ENCODE results near the gene ZNF594. TPM values are rescaled to one million over a fixed set of nuclear protein-coding genes. Genes with fewer than 3 reads are reported as not detected.

Gene ZNF594
- total RNA-seq, 4 donors from 2014 or later, result 2.5 to 10.1 (median 4.5) TPM

GRCh38 chr17:5198472-5198871, 6.8 kb upstream of the ZNF594 start:
- H3K4me3 ChIP-seq, result no peak overlapping the region
- H3K4me1 ChIP-seq, result no peaks in the 10 kb centered on the region
- 89% methylated on average over 7 of the region's 7 CpGs for WGBS
- no peaks in the 10 kb centered on the region for H3K36me3 ChIP-seq
- H3K27ac ChIP-seq, result no peak overlapping the region
- no peaks in the 10 kb centered on the region for H3K27me3 ChIP-seq
- DNase-seq (ENCODE audit: low spot score in 2 of 2), result no peak
- TF ChIP-seq CTCF (IDR thresholded peaks at IDR 0.05), result no peak
- no peak for TF ChIP-seq POLR2AphosphoS5 (IDR thresholded peaks at IDR 0.05)
- TF ChIP-seq EP300 (IDR thresholded peaks at IDR 0.05), result no peak
- no peak for TF ChIP-seq POLR2A (IDR thresholded peaks at IDR 0.05)
- no peaks in the 10 kb centered on the region for H3K9me3 ChIP-seq

GRCh38 chr17:5194346-5194745, 2.7 kb upstream of the ZNF594 start:
- Histone ChIP-seq H3K9me3 (peaks cover under 1% of the 10 kb centered on the region), H3K4me1 (peaks cover 18% of the 10 kb centered on the region), H3K27me3 (no peaks in the 10 kb centered on the region), H3K27ac (no peak overlapping the region), H3K36me3 (peaks cover 1% of the 10 kb centered on the region), H3K4me3 (no peak overlapping the region)
- DNase-seq (ENCODE audit: low spot score in 2 of 2), result no peak
- WGBS, result 77% methylated on average over 2 of the region's 2 CpGs
- TF ChIP-seq POLR2AphosphoS5 (IDR thresholded peaks at IDR 0.05), result no peak
- TF ChIP-seq CTCF (IDR thresholded peaks at IDR 0.05), result no peak
- TF ChIP-seq POLR2A (IDR thresholded peaks at IDR 0.05), result no peak
- TF ChIP-seq EP300 (IDR thresholded peaks at IDR 0.05), result no peak

- no peak overlapping the region for H3K27ac ChIP-seq
- no peaks in the 10 kb centered on the region for H3K4me1 ChIP-seq
- no peak overlapping the region for H3K4me3 ChIP-seq
- DNase-seq (ENCODE audit: low spot score in 2 of 2), result no peak
- 91% methylated on average over 2 of the region's 2 CpGs for WGBS
- no peaks in the 10 kb centered on the region for H3K27me3 ChIP-seq
- H3K9me3 ChIP-seq, result peaks cover 78% of the 10 kb centered on the region
- no peak for TF ChIP-seq EP300 (IDR thresholded peaks at IDR 0.05)
- no peak for TF ChIP-seq CTCF (IDR thresholded peaks at IDR 0.05)
- peaks cover 29% of the 10 kb centered on the region for H3K36me3 ChIP-seq
Measured at GRCh38 chr17:5184288-5184687, 7.4 kb downstream of the ZNF594 start.

- peaks cover 28% of the 10 kb centered on the region for H3K36me3 ChIP-seq
- no peak for DNase-seq (ENCODE audit: low spot score in 2 of 2)
- no peak overlapping the region for H3K27ac ChIP-seq
- no peak for TF ChIP-seq POLR2A (IDR thresholded peaks at IDR 0.05)
- no peak for TF ChIP-seq EP300 (IDR thresholded peaks at IDR 0.05)
- no peak for TF ChIP-seq CTCF (IDR thresholded peaks at IDR 0.05)
- TF ChIP-seq POLR2AphosphoS5 (IDR thresholded peaks at IDR 0.05), result no peak
- peaks cover 80% of the 10 kb centered on the region for H3K9me3 ChIP-seq
- H3K4me3 ChIP-seq, result no peak overlapping the region
- H3K27me3 ChIP-seq, result no peaks in the 10 kb centered on the region
- H3K4me1 ChIP-seq, result no peaks in the 10 kb centered on the region
Measured at GRCh38 chr17:5183410-5183793, 8.3 kb downstream of the ZNF594 start.

- no peaks in the 10 kb centered on the region for H3K4me1 ChIP-seq
- H3K36me3 ChIP-seq, result peaks cover 28% of the 10 kb centered on the region
- TF ChIP-seq POLR2A (IDR thresholded peaks at IDR 0.05) (no peak), POLR2AphosphoS5 (IDR thresholded peaks at IDR 0.05) (no peak), CTCF (IDR thresholded peaks at IDR 0.05) (no peak), EP300 (IDR thresholded peaks at IDR 0.05) (no peak)
- peaks cover 81% of the 10 kb centered on the region for H3K9me3 ChIP-seq
- no peak overlapping the region for H3K27ac ChIP-seq
- WGBS, result over 99% methylated on average over 6 of the region's 6 CpGs
- no peak overlapping the region for H3K4me3 ChIP-seq
- no peak for DNase-seq (ENCODE audit: low spot score in 2 of 2)
- no peaks in the 10 kb centered on the region for H3K27me3 ChIP-seq
Measured at GRCh38 chr17:5182597-5183409, 8.9 kb downstream of the ZNF594 start.

All from suprapubic skin (tissue), 4 donors.